Measurements from ENCODE around the gene BAHCC1. TPM values are rescaled to one million over a fixed set of nuclear protein-coding genes. Genes with fewer than 3 reads are reported as not detected.
A peak's percentile ranks its signal among the peaks of the same experiment; 100 is the strongest.

BAHCC1 gene
- total RNA-seq, 1 experiment from 2014 or later = 0.17 TPM

DNA sequence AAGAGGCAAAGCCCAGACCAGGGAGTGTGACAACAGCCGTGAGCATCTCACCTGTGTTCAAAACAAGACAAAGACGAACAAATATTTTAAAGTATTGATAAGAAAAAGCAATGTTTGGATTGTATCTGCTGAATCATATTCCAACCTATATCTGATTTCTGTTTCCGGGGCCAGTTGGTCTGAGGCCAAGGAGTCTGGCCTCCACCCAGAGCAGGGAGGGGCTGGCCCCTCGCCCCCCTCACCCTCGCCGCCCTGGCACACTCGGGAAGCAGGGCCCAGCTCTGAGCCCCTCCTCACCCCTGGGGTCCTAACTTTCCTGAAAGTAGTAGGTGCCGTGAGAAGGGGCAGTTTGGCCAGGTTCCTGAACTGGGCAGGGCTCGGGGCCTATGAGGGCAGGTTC, 69.3 kb downstream of the BAHCC1 start:
- H3K27ac Mint-ChIP-seq (ENCODE audit: unreplicated experiment) = no peak overlapping the region
- DNase-seq = no peak
- no TSS peak for BruUV-seq (replicated peaks)
- intact Hi-C loops (cut with micrococcal nuclease; ENCODE audit: unreplicated experiment) = no loop called here
- CTCF ChIA-PET = no interaction called here
- H3K4me1 Mint-ChIP-seq (ENCODE audit: low read depth, unreplicated experiment) = peaks cover 9% of the 10 kb centered on the region
- no peaks in the 10 kb centered on the region for H3K9me3 Mint-ChIP-seq (ENCODE audit: low read depth, unreplicated experiment)
- H3K36me3 Mint-ChIP-seq (ENCODE audit: insufficient read depth, unreplicated experiment) = peaks cover 5% of the 10 kb centered on the region
- peak overlapping the region; percentile 15 for H3K4me3 Mint-ChIP-seq (ENCODE audit: low read depth, unreplicated experiment)
- peaks cover 46% of the 10 kb centered on the region for H3K27me3 Mint-ChIP-seq (ENCODE audit: unreplicated experiment)
- TF ChIP-seq, protein P1, sequence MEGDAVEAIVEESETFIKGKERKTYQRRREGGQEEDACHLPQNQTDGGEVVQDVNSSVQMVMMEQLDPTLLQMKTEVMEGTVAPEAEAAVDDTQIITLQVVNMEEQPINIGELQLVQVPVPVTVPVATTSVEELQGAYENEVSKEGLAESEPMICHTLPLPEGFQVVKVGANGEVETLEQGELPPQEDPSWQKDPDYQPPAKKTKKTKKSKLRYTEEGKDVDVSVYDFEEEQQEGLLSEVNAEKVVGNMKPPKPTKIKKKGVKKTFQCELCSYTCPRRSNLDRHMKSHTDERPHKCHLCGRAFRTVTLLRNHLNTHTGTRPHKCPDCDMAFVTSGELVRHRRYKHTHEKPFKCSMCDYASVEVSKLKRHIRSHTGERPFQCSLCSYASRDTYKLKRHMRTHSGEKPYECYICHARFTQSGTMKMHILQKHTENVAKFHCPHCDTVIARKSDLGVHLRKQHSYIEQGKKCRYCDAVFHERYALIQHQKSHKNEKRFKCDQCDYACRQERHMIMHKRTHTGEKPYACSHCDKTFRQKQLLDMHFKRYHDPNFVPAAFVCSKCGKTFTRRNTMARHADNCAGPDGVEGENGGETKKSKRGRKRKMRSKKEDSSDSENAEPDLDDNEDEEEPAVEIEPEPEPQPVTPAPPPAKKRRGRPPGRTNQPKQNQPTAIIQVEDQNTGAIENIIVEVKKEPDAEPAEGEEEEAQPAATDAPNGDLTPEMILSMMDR (IDR thresholded peaks at IDR 0.05; ENCODE audit: unreplicated experiment) = no peak

DNA sequence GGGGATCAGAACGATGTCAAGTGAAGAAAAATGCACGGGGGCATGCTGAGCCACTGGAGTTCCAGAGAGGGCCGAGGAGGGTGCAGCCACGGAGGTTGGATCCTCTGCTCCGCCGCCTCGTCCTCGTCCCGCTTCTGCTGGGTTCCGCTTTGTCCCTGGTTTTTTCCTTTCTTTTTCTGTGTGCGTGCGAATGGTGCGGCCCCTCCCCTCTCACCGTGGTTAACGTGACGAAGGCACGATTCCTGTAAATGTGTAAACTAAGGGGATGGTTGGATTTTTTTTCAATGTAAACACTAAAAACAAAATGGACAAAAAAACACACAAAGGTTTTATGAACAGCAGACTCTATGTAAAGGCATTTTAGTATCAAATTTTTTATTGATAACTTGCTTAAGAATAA, 70.7 kb downstream of the BAHCC1 start:
- Mint-ChIP-seq H3K4me1 (ENCODE audit: low read depth, unreplicated experiment) (peaks cover 9% of the 10 kb centered on the region), H3K4me3 (ENCODE audit: low read depth, unreplicated experiment) (peak overlapping the region; percentile 30), H3K27ac (ENCODE audit: unreplicated experiment) (no peak overlapping the region), H3K9me3 (ENCODE audit: low read depth, unreplicated experiment) (no peaks in the 10 kb centered on the region), H3K27me3 (ENCODE audit: unreplicated experiment) (peaks cover 46% of the 10 kb centered on the region), H3K36me3 (ENCODE audit: insufficient read depth, unreplicated experiment) (peaks cover 5% of the 10 kb centered on the region)
- CTCF ChIA-PET = no interaction called here
- BruUV-seq (replicated peaks) = no TSS peak
- TF ChIP-seq, protein P1 (IDR thresholded peaks at IDR 0.05; ENCODE audit: unreplicated experiment) = no peak
- intact Hi-C loops (cut with micrococcal nuclease; ENCODE audit: unreplicated experiment) = no loop called here
- DNase-seq = no peak

DNA sequence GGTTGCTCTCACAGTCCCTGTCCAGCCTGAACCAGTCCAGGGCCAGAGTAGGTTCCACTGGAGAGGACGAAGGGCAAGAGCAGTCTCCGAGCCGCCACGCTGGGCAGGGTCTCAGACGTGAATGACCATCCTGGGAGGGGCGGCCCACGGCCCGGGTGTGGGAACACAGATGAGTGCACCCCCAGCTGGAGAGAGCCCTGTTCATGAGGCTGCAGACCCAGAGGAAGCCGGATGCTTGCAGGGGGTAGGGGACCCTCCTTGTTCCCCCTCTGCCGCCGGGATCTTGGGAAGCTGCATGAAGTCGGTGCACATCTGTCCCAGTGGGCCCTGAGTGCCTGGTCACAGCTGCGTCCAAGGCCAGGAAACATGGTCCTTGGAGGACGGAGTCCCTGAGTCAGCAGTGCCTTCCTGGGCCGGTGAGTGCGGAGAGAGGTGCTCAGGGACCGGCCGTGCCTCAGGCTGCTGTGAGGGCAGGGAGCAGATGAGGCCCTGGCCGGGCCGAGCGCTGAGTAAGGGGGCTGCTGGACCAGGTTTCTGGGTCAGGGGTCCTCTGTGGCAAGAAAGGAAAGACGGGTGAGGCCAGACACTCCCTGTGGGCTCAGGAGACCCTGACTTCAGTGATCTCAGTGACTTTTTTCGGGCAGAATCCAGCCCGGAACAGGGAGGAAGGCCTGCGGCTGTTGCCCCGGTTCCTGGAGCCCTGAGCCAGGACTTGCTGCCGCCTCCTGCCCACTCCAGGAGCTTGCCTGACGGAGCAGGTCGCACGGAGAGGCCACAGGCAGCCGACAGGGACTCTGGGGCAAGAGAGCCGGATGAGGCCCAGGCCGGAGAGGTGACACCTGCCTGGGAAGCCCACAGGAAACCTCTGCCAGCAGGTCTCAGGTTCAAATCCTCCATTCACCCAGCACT, 71.6 kb downstream of the BAHCC1 start:
- TF ChIP-seq, protein P1 (IDR thresholded peaks at IDR 0.05; ENCODE audit: unreplicated experiment) = no peak
- Mint-ChIP-seq H3K4me1 (ENCODE audit: low read depth, unreplicated experiment) (peaks cover 9% of the 10 kb centered on the region), H3K4me3 (ENCODE audit: low read depth, unreplicated experiment) (no peak overlapping the region), H3K27me3 (ENCODE audit: unreplicated experiment) (peaks cover 45% of the 10 kb centered on the region), H3K9me3 (ENCODE audit: low read depth, unreplicated experiment) (no peaks in the 10 kb centered on the region), H3K36me3 (ENCODE audit: insufficient read depth, unreplicated experiment) (peaks cover 5% of the 10 kb centered on the region), H3K27ac (ENCODE audit: unreplicated experiment) (no peak overlapping the region)
- CTCF ChIA-PET = no interaction called here
- BruUV-seq (replicated peaks) = no TSS peak
- no peak for DNase-seq
- intact Hi-C loops (cut with micrococcal nuclease; ENCODE audit: unreplicated experiment) = no loop called here

DNA sequence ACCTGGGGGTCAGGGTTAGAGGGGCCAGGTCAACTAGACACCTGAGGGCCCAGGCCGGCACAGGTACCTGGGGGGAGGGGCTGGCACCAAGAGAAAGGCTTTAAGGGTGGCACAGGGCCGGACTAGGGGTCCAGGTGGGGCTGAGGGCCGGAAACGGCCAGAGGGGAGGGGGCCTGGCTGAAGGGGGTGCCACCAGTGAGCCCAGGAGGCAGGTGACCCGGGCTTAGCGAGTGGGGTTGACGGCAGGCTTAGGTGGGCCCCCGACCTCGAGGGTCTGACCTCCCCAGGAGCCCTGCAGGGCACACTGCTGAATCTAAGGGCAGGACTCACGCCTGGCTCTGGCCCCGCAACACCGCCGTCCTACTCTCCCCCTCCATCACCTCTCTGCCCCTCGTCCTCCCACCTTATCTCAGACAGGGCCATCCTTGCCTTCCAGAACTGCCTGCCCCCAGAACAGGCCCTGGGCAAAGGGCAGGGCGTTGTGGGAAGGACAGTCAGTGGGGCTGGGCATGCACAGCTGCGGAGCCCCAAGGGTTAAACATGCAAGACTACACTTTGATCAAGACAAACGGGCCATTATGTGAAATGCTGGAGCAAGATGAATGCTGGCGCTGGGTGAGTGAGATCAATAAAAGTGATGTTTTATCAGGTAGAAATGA, 73.0 kb downstream of the BAHCC1 start:
- CTCF ChIA-PET = no interaction called here
- H3K27ac Mint-ChIP-seq (ENCODE audit: unreplicated experiment) = no peak overlapping the region
- H3K4me1 Mint-ChIP-seq (ENCODE audit: low read depth, unreplicated experiment) = peaks cover 9% of the 10 kb centered on the region
- BruUV-seq (replicated peaks) = no TSS peak
- H3K9me3 Mint-ChIP-seq (ENCODE audit: low read depth, unreplicated experiment) = no peaks in the 10 kb centered on the region
- intact Hi-C loops (cut with micrococcal nuclease; ENCODE audit: unreplicated experiment) = no loop called here
- peaks cover 31% of the 10 kb centered on the region for H3K27me3 Mint-ChIP-seq (ENCODE audit: unreplicated experiment)
- DNase-seq = no peak
- no peak overlapping the region for H3K4me3 Mint-ChIP-seq (ENCODE audit: low read depth, unreplicated experiment)
- TF ChIP-seq, protein P1 (IDR thresholded peaks at IDR 0.05; ENCODE audit: unreplicated experiment) = no peak
- peaks cover 5% of the 10 kb centered on the region for H3K36me3 Mint-ChIP-seq (ENCODE audit: insufficient read depth, unreplicated experiment)

Measured in Calu3 (cell line).